22Rv1 (cell line): ENCODE measurements around the gene DEPDC1B.

Source experiments
- H3K27ac ChIP-seq: fragments of 450-650 bp; 2 replicates; pipeline ENCODE4 v1.5.1; 2017
- ZFX ChIP-seq: fragments of 450-650 bp; IDR thresholded peaks from 2 replicates; pipeline ENCODE4 v1.6.1; 2017; ENCODE audit warnings: antibody characterized with exemption, borderline replicate concordance
- TF ChIP-seq, protein P1 (sequence below): fragments of 450-650 bp; IDR thresholded peaks from 2 replicates; pipeline ENCODE4 v1.5.1; 2017; ENCODE audit warnings: mild to moderate bottlenecking

Gene DEPDC1B

DNA sequence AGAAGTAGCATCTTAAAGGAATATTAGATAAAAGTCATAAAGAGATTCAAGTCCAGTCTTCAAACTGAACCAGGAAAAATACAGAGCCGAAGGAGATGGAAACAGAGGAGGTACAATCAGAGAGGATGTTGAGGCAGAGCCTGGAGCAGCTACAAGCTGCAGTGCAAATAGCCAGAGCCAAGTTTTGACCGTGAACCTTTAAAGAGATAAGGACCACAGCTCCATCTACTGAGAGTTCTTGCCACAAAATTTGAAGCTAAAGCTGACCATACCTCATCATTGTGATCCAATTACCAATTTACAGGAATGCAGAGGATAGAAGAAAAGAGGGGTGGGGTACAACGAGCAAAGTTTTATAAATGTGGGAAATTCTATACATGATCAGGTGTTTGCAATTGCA lies 10.4 kb upstream of the DEPDC1B start:
- no peak overlapping the region for H3K27ac ChIP-seq
- TF ChIP-seq, protein P1, sequence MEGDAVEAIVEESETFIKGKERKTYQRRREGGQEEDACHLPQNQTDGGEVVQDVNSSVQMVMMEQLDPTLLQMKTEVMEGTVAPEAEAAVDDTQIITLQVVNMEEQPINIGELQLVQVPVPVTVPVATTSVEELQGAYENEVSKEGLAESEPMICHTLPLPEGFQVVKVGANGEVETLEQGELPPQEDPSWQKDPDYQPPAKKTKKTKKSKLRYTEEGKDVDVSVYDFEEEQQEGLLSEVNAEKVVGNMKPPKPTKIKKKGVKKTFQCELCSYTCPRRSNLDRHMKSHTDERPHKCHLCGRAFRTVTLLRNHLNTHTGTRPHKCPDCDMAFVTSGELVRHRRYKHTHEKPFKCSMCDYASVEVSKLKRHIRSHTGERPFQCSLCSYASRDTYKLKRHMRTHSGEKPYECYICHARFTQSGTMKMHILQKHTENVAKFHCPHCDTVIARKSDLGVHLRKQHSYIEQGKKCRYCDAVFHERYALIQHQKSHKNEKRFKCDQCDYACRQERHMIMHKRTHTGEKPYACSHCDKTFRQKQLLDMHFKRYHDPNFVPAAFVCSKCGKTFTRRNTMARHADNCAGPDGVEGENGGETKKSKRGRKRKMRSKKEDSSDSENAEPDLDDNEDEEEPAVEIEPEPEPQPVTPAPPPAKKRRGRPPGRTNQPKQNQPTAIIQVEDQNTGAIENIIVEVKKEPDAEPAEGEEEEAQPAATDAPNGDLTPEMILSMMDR = no peak
- TF ChIP-seq ZFX = no peak

DNA sequence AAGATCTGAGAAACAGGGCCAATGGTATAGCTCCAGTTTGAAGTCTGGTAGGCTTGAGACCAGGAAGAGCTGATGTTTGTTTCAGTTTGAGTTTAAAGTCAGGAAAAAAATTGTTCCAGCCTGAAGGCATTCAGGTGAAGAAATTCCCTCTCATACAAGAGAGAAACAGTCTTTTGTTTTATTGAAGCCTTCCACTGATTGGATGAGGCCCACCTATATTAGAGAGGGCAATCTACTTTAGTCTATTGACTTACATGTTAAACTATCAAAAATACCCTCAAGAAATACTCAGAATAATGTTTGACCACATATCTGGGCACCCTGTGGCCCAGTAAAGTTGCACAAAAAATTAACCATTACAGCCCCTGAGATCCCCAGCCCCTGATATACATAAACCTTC lies 5.2 kb upstream of the DEPDC1B start:
- no peak overlapping the region for H3K27ac ChIP-seq
- no peak for TF ChIP-seq ZFX
- TF ChIP-seq, protein P1 = no peak

DNA sequence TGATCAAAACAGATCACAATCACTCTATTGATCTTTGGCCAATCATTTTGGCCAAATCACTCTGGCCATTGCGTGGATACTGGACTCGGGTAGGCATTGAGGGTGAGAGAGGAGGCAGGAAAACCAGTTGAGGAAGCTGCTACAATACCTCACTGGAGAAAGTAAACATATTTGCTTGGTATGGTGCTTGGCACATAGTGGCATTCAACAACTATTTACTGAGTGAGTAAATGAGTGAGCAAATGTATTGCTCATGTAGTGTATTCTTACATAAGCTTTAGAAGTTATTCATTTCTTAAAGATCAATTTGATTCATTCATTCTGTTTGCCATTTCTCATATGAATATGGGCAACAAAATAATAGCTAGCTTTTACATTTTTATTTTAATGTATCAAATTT lies 4.0 kb upstream of the DEPDC1B start:
- TF ChIP-seq, protein P1 = no peak
- TF ChIP-seq ZFX = no peak
- no peak overlapping the region for H3K27ac ChIP-seq

DNA sequence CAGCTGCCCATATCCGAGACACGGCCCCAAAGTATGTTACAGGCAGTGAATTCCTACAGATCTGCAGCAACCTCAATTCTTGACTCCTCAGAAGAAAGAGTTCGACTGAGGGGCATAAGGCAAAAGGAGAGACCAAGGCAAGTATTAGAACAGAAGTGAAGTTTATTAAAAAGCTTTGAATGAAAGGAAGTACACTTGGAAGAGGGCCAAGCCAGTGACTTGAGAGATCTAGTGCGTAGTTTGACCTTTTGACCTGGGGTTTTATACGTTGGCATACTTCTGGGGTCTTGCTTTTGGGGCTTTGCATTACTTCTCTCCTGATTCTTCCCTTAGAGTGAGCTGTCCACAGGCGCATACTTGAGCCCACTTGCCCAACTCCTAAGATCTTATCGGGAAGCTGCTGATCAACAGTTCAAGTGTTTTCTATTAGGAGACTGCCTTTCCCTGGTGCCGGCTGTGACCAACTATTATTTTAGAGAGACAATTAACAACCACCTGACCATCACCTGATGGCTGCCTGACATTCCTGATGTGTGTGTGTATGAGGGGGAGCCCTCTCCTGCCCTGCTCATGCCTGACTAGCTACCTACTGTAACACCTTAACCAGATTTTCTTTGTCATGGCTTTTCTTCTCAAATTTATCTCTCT lies 1.5 kb upstream of the DEPDC1B start:
- no peak for TF ChIP-seq ZFX
- TF ChIP-seq, protein P1 = no peak
- H3K27ac ChIP-seq = no peak overlapping the region

DNA sequence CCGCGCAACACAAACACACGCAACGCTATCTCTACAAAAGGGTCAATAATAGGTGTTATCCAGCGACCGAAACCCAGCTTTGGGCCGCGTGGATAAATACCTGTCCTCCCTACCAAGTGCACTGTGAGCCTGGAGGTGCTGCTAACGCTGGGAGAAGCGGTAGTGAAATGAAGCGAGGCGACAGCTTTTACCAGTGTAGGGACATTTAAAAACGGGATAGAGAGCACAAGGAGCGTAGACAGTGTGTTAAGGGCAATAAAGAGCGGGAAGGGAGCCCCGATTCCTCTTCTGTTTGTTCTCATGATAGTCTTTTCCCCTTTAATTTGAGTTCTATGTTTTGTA lies 421 bp upstream of the DEPDC1B start:
- H3K27ac ChIP-seq = peak overlapping the region; percentile 80
- no peak for TF ChIP-seq ZFX
- TF ChIP-seq, protein P1 = no peak

DNA sequence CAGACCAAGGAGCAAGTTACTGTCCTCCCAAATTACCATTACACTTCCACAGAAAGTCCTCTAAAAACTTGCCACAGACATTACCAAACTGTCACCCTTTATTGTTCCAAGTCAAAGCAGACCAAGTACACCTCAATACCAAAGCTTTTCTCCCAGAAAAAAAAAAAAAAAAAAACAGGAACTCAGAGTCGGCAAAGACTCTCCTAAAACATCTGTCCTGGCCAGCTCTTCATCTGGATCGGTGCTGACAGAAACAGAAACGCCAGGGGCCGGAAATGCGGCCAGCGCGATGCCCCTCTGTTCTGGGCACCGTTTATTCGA lies 718 bp downstream of the DEPDC1B start:
- peak overlapping the region; percentile 80 for H3K27ac ChIP-seq
- TF ChIP-seq ZFX = no peak
- TF ChIP-seq, protein P1 = no peak

DNA sequence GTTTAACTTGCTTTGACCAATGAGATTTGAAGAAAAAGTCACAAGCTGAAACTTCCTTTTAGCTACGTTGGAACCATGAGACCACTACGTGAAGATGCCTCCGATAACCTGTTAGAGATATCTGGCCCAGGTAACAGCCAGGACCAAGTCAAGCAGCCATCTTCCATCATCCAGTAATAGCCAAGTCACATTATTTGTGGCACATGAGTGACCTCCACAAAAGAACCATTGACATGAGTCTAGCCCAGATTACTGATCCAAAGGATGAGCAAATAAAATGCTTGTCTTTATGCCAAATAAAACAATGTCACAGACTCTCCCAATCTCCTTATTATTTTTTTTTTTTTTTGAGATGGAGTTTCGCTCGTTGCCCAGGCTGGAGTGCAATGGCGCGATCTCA lies 1.6 kb downstream of the DEPDC1B start:
- TF ChIP-seq, protein P1 = no peak
- no peak for TF ChIP-seq ZFX
- H3K27ac ChIP-seq = no peak overlapping the region
